Stomach smooth muscle (tissue), 2 donors: Measurements from ENCODE around the gene ADAP1.

Experiments
- H3K27ac ChIP-seq: one replicate; pipeline ENCODE4 v1.7.0; 2013; ENCODE audit warnings: mild to moderate bottlenecking, low read length, inconsistent platforms
- H3K27me3 ChIP-seq, 2 donors: one replicate each; pipeline ENCODE4 v1.7.0; 2013; ENCODE audit warnings: low read length in 2 of 2; ENCODE audit not compliant: insufficient read depth in 2 of 2, control insufficient read depth in 1 of 2
- H3K36me3 ChIP-seq, 2 donors: one replicate each; pipeline ENCODE4 v1.7.0; 2013; ENCODE audit warnings: low read length in 2 of 2; ENCODE audit not compliant: control insufficient read depth in 2 of 2, insufficient read depth in 2 of 2
- H3K4me1 ChIP-seq: one replicate; pipeline ENCODE4 v1.7.0; 2013; ENCODE audit warnings: low read length; ENCODE audit not compliant: control insufficient read depth, insufficient read depth
- H3K4me3 ChIP-seq, 2 donors: one replicate each; pipeline ENCODE4 v1.7.0; 2013; ENCODE audit warnings: low read length in 2 of 2
- H3K9ac ChIP-seq, 2 donors: one replicate each; pipeline ENCODE4 v1.7.0; 2013; ENCODE audit warnings: low read length in 2 of 2, mild to moderate bottlenecking in 1 of 2
- H3K9me3 ChIP-seq, 2 donors: one replicate each; pipeline ENCODE4 v1.7.0; 2013; ENCODE audit warnings: low read length in 2 of 2; ENCODE audit not compliant: control insufficient read depth in 2 of 2
- donor health status: healthy.
- donor health status: Pancreatic carcinoma.

ADAP1 gene

DNA sequence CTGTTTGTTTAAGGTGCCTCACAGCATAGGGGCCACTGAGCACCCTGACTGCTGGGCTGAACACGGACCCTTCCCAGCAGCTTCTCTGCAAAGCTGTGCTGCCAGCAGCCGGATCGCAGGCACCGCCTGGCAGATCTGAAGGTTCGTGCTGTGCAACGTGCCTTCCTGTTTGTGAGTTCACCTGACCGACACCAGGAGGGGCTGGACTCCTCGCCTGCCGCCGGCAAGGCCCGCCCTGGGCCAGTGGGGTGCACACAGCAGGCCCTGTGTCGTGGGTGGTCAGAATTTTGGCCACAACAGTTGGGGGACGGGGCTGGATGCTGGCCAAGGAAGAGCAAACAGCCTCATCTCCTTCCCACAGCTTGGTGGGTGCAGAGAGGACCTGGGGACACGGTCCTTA is 41.1 kb upstream of the ADAP1 start:
- Histone ChIP-seq H3K36me3 (peaks cover 2 to 11% of the 10 kb centered on the region in 2 donors), H3K27ac (no peak overlapping the region), H3K9ac (no peak overlapping the region), H3K27me3 (no peaks in the 10 kb centered on the region), H3K4me3 (no peak overlapping the region), H3K4me1 (peaks cover 9% of the 10 kb centered on the region), H3K9me3 (no peaks in the 10 kb centered on the region)

DNA sequence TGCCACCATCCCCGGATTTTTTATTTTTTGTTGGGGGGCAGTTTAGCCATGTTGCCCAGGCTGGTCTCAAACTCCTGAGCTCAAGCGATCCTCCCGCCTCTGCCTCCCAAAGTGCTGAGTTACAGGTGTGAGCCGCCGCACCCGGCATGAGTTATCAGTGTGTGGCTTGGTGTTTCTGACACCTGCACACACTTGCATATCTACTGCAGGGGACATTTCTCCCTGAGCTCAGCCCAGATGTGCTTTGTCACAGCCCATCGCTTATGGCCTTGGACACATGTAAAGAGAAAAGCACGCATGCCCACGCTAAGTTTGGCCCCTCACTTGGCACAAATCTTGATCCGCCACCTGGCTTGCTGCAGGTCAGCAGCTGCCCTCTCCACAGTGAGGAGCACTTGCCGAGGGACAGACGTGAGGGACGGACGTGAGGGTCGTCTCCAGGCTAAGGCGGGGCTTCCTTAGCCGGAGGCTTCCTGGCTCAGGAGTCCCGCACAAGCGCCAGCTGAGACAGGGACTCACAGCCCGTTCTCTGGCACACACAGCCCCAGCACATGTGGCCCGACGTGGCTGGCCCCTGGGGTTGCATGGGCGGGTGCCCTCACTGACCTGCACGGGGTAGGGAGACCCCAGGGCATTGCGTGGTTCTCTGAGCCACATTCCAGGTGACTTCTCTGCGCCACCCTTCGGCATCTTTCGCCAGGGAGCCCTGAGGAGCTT is 40.3 kb upstream of the ADAP1 start:
- H3K27ac ChIP-seq, result no peak overlapping the region

DNA sequence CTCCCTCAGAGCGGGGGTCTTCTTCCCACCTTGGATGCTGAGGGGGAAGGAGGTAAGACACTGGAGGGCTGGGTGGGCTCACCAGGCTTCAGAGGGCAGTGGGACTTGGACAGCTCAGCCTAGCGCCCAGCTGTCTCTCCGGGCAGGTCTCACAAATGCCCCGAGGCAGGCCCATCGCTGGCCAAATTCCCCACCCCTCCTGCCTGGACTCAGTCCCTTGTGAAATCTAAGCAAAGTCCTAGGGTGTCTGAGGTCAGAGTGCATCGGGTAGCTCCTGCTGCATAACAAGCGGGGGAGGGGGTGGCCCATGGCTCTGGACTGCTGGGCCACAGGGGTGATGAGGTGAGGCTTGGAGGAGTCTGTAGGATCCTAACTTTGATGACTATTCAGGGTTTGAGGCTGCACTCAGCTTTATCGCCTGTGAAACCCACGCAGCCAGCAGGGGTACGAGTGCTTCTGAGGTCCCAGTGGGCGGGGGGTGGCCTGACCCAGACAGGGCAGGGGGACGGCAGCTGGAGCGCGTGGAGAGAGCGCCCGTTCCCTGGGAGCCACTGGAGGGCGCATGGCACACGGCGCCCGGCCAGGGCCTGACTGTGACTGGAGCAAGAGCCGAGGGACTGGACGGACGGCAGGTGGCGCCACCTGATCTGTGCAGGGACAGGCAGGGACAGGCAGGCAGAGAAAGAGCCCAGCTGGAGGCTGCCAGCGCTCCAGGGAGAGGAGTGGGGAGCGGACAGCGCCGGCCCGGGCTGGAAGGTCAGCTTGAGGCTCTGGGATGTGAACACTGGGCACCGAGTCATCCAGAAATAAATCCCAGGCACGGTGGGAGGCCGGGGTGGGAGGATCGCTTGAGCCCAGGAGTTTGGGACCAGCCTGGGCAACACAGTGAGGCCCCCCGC is 38.5 kb upstream of the ADAP1 start:
- no peak overlapping the region for H3K27ac ChIP-seq
- H3K36me3 ChIP-seq, result peaks cover 0 to 4% of the 10 kb centered on the region in 2 donors
- H3K4me3 ChIP-seq, result no peak overlapping the region
- H3K9me3 ChIP-seq, result no peaks in the 10 kb centered on the region
- H3K9ac ChIP-seq, result no peak overlapping the region
- H3K27me3 ChIP-seq, result peaks cover 3 to 13% of the 10 kb centered on the region in 2 donors
- peaks cover 12% of the 10 kb centered on the region for H3K4me1 ChIP-seq

More for the DNA sequence above, 40.3 kb upstream of the ADAP1 start:
- Histone ChIP-seq H3K36me3 (peaks cover 2 to 9% of the 10 kb centered on the region in 2 donors), H3K4me1 (peaks cover 9% of the 10 kb centered on the region), H3K9ac (no peak overlapping the region), H3K4me3 (no peak overlapping the region), H3K9me3 (no peaks in the 10 kb centered on the region), H3K27me3 (no peaks in the 10 kb centered on the region)

DNA sequence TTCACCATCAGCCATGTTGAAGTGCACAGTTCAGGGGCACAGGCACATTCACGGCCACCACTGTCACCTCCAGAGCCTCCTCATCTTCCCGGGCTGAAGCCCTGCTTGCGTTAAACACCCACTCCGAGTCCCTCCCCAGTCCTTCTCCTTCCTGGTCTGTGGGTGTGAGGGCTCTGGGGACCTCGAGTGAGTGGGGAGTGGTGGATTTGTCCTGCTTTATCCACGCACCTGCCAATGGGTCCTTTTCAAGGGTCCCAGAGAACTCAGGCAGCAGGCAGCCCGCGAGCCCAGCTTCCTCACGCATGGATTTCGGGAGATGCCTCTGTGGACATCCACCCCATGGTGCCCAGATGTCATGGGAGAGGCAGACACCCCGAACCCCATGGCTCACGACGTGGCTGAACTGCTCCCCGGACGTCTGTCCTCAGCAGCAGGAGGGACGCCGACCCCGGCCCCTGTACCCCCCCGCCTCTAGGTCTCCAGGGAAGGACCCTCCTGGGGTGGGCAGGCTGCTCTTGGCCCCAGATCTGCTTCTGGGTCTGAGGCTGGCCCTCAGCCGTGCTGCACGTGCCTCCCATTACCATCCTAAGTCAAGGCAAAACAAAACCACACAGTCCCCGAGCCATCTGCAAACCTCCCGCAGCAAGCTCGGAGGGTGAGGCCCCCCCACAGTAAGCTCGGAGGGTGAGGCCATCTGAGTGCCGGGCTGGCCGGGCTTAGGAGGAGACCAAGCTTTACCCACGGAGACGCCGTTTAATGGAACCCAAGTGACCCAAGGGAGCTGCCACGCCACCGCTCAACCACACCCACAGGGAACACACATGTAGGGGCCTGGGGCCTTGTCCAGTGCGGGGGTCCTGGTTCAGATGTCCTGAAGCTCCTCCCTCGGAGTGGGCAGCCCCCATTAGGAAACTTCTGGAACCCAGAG is 37.5 kb upstream of the ADAP1 start:
- no peaks in the 10 kb centered on the region for H3K9me3 ChIP-seq
- peaks cover 12% of the 10 kb centered on the region for H3K4me1 ChIP-seq
- H3K4me3 ChIP-seq, result no peak overlapping the region
- H3K27me3 ChIP-seq, result peaks cover 10 to 23% of the 10 kb centered on the region in 2 donors
- no peak overlapping the region for H3K27ac ChIP-seq
- H3K9ac ChIP-seq, result no peak overlapping the region
- peaks cover 0 to 2% of the 10 kb centered on the region in 2 donors for H3K36me3 ChIP-seq

DNA sequence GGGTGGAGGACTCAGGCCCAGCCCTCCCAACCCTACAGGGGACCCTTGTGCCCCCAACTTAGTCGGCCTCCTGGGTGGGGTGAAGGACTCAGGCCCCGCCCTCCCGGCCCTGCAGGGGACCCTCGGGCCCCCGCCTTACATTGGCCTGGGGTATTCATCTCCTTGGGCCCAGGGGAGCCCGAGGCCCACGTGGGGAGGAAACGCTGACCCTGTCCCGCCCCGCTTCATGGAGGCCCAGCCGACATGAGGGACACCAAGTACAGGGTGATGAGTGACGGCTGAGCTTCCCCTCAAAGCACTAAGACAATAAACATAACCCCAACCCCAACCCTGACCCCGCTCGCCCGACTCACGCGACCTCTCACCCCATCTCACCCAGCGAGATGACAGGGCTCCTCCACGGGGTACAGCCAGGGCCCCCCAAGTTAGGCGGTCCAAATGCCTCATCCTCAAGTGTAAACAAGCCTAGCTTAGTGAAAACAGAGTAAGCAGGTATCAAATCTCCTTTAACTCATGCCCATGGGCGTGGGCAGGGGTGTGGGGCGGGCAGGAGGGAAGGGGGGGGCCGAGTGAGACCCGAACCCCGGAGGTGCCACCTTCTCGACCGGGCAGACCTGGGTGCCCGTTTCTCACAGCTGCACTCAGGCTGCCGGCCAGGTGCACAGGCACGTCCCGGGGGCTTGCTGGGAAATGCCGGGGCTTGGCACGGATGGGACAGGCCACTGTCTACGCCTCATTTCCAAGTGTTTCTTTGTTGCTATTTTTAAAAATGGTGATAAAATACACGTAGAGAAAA is 36.7 kb upstream of the ADAP1 start:
- Histone ChIP-seq H3K4me1 (peaks cover 12% of the 10 kb centered on the region), H3K27ac (no peak overlapping the region), H3K9me3 (no peaks in the 10 kb centered on the region), H3K9ac (no peak overlapping the region), H3K4me3 (no peak overlapping the region), H3K36me3 (peaks cover 0 to 2% of the 10 kb centered on the region in 2 donors), H3K27me3 (peaks cover 16 to 31% of the 10 kb centered on the region in 2 donors)

DNA sequence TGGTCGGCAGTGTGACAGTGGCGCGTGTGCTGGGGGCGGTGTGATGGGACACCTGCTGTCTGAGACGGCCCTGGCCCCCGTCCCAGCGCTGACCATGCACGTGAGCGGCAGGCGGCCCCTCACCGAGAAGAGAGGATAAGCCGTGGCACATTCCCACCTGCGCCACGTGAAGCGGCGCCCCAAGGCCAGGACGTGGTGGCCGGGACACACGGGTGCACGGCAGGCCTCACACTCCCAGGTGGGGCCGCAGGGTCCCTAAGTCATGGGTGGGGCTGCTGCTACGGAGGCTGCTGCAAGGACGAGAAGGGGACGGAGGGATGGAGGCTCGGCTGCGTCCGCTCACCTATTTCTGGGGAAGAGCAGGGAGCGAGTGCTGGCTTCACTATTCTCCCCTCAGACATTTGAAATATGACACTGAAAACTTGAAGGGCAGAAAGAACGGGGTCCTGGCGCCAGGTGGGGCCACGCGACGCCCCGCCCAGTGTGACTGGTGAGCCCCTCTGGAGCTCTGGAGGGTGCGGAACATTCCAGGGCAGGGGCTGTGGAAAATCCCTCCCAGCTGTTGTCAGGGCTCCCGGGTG is 36.0 kb upstream of the ADAP1 start:
- Histone ChIP-seq H3K4me1 (peaks cover 12% of the 10 kb centered on the region), H3K4me3 (no peak overlapping the region), H3K27me3 (peaks cover 21 to 34% of the 10 kb centered on the region in 2 donors), H3K27ac (no peak overlapping the region), H3K9ac (no peak overlapping the region), H3K36me3 (peaks cover 0 to 2% of the 10 kb centered on the region in 2 donors), H3K9me3 (no peaks in the 10 kb centered on the region)

DNA sequence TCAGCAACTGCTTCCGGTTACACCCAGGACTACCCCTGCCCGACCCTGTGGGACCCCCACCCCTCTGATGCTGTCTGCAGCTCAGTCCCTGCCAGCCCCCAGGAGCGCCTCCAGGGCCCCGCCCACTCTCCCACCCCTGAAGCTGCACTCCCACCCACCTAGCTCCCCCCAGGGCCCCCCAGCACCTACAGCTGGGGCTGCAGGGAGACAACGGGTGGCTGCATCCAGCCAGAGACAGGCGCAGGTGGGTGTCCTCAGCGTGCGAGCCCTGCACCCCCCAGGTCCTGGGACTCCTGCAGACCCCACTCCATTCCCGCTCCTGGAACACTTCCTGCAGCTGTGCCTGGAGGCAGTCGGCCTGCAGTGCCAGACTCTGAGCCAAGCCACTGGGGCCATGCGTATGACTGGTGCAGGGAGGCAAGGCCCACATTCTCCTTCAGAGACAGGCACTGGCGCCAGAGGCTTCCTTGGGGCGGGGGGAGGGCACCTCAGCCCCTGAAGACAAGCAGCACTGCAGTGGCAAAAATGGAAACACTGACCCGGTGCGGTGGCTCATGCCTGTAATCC is 34.6 kb upstream of the ADAP1 start:
- H3K4me1 ChIP-seq, result peaks cover 12% of the 10 kb centered on the region
- no peaks in the 10 kb centered on the region for H3K36me3 ChIP-seq
- no peaks in the 10 kb centered on the region for H3K9me3 ChIP-seq
- no peak overlapping the region for H3K27ac ChIP-seq
- H3K4me3 ChIP-seq, result no peak overlapping the region
- no peak overlapping the region for H3K9ac ChIP-seq
- peaks cover 24 to 38% of the 10 kb centered on the region in 2 donors for H3K27me3 ChIP-seq

DNA sequence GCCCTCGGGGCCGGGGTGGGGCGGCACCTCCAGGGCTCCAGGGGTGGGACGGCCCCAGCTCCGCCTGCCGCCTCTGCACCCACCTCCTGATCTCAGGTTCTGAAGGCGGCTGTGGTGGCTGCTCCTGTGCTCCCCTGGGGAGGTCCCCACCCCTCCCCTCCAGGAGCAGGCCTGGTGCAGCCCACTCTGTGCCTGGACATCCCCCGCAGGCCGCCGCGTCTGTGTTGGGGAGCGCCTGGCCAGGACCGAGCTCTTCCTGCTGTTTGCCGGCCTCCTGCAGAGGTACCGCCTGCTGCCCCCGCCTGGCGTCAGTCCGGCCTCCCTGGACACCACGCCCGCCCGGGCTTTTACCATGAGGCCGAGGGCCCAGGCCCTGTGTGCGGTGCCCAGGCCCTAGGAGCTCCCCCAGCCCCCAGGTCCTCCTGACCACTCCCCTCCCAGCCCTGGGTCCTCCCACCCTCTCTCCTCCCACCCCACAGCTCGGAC is 34.0 kb upstream of the ADAP1 start:
- Histone ChIP-seq H3K4me3 (no peak overlapping the region), H3K27ac (no peak overlapping the region), H3K9ac (no peak overlapping the region), H3K27me3 (peaks cover 28 to 44% of the 10 kb centered on the region in 2 donors), H3K4me1 (peaks cover 10% of the 10 kb centered on the region), H3K36me3 (no peaks in the 10 kb centered on the region), H3K9me3 (no peaks in the 10 kb centered on the region)

DNA sequence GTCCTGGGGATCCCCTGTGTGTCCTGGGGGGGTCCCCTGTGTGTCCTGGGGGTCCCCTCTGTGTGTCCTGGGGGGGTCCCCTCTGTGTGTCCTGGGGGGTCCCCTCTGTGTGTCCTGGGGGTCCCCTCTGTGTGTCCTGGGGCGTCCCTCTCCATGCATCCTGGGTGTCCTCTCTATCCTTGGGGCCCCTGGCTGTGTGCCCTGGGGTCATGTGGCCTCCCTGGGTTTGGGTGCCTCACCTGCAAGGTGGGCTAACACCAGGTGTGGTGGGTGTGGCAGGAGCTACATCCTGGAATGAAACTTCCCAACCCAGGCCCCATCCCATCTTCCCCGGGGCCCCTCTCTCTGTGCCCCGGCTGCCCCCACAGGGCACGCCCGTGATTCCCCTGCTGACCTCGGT is 33.4 kb upstream of the ADAP1 start:
- Histone ChIP-seq H3K27ac (no peak overlapping the region), H3K36me3 (no peaks in the 10 kb centered on the region), H3K27me3 (peaks cover 32 to 48% of the 10 kb centered on the region in 2 donors), H3K4me1 (peaks cover 7% of the 10 kb centered on the region), H3K9ac (no peak overlapping the region), H3K9me3 (no peaks in the 10 kb centered on the region), H3K4me3 (no peak overlapping the region)
